ENCODE measurements around the gene FRZB.

Gene FRZB

GRCh38 chr2:182818501-182818900, 47.9 kb downstream of the FRZB start:
- DNase-seq (ENCODE audit: low read depth, low spot score): no peak
- no peak overlapping the region for H3K4me3 ChIP-seq (ENCODE audit: low read length)

- no peak for DNase-seq (ENCODE audit: low read depth, low spot score)
- no peak overlapping the region for H3K4me3 ChIP-seq (ENCODE audit: low read length)
These were observed 48.9 kb downstream of the FRZB start for GRCh38 chr2:182817558-182817957.

GRCh38 chr2:182816866-182817265, 49.6 kb downstream of the FRZB start:
- no peak overlapping the region for H3K4me3 ChIP-seq (ENCODE audit: low read length)
- DNase-seq (ENCODE audit: low read depth, low spot score): no peak

GRCh38 chr2:182814804-182815203, 51.6 kb downstream of the FRZB start:
- no peak overlapping the region for H3K4me3 ChIP-seq (ENCODE audit: low read length)
- DNase-seq (ENCODE audit: low read depth, low spot score): no peak

GRCh38 chr2:182814380-182814779, 52.1 kb downstream of the FRZB start:
- H3K4me3 ChIP-seq (ENCODE audit: low read length): no peak overlapping the region
- DNase-seq (ENCODE audit: low read depth, low spot score): no peak

GRCh38 chr2:182810087-182810486, 56.4 kb downstream of the FRZB start:
- H3K4me3 ChIP-seq (ENCODE audit: low read length): no peak overlapping the region
- no peak for DNase-seq (ENCODE audit: low read depth, low spot score)

GRCh38 chr2:182807319-182807718, 59.1 kb downstream of the FRZB start:
- no peak overlapping the region for H3K4me3 ChIP-seq (ENCODE audit: low read length)
- no peak for DNase-seq (ENCODE audit: low read depth, low spot score)

GRCh38 chr2:182804128-182804527, 62.3 kb downstream of the FRZB start:
- no peak for DNase-seq (ENCODE audit: low read depth, low spot score)
- H3K4me3 ChIP-seq (ENCODE audit: low read length): no peak overlapping the region

- H3K4me3 ChIP-seq (ENCODE audit: low read length): no peak overlapping the region
- DNase-seq (ENCODE audit: low read depth, low spot score): no peak
These were observed 67.7 kb downstream of the FRZB start for GRCh38 chr2:182798736-182799135.

- no peak overlapping the region for H3K4me3 ChIP-seq (ENCODE audit: low read length)
- DNase-seq (ENCODE audit: low read depth, low spot score): no peak
These were observed 74.0 kb downstream of the FRZB start for GRCh38 chr2:182792441-182792840.

- H3K4me3 ChIP-seq (ENCODE audit: low read length): no peak overlapping the region
- DNase-seq (ENCODE audit: low read depth, low spot score): peak; percentile 22
These were observed 81.7 kb downstream of the FRZB start for GRCh38 chr2:182784777-182785176.

GRCh38 chr2:182784058-182784706, 82.3 kb downstream of the FRZB start:
- H3K4me3 ChIP-seq (ENCODE audit: low read length): no peak overlapping the region

More at GRCh38 chr2:182784058-182784706, 82.3 kb downstream of the FRZB start:
- no peak for DNase-seq (ENCODE audit: low read depth, low spot score)

Measured in Jurkat, Clone E6-1 (cell line).